Stimulated activated CD4-positive, alpha-beta T cell treated with anti-CD3 and anti-CD28 coated beads, Interleukin-1b, Interleukin-23, amount 100 ng/mL, for 48 hours (primary cell): ENCODE data around the gene TF.
"Not testable (repeated sequence)": the region's sequence is repeated elsewhere in the genome, so short reads cannot be mapped to it uniquely, and the experiment has no call there.

Experiments
- DNase-seq: peaks from one replicate; pipeline ENCODE4 v3.0.0-alpha.2; 2020

The TF gene

GRCh38 chr3:133769536-133769935 is 23.3 kb downstream of the TF start:
- DNase-seq = no peak

GRCh38 chr3:133773732-133774131 is 27.5 kb downstream of the TF start:
- DNase-seq = no peak

DNA sequence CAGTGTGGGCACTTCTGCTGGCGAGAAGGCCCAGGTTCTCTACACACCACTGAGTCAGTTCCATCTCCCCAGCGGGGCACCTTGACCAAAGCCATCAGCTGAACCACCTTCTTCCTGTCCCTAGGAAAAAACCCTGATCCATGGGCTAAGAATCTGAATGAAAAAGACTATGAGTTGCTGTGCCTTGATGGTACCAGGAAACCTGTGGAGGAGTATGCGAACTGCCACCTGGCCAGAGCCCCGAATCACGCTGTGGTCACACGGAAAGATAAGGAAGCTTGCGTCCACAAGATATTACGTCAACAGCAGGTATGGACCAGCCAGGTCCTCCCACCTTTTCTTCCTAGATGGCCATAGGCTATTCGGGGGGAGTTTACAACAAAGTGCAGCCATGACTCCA is 29.1 kb downstream of the TF start:
- DNase-seq = no peak

DNA sequence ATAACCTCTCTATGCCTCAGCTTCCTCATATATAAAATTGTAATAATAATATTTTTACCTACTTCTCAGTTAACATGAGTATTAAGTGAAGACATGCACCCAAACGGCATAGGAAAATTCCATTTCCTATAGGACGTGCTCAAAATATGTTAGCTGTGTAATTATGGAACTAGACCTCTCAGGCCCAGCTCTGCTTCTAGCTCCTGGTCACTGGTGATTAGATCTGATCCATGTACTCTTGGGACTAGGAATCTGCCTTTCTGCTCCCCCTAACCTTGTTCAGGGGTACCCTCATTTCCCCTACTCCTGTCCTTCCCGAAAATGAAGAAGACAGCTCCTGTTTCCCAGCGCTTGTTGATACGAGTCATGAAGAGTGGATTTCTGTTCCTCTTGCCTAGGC is 29.6 kb downstream of the TF start:
- no peak for DNase-seq

DNA sequence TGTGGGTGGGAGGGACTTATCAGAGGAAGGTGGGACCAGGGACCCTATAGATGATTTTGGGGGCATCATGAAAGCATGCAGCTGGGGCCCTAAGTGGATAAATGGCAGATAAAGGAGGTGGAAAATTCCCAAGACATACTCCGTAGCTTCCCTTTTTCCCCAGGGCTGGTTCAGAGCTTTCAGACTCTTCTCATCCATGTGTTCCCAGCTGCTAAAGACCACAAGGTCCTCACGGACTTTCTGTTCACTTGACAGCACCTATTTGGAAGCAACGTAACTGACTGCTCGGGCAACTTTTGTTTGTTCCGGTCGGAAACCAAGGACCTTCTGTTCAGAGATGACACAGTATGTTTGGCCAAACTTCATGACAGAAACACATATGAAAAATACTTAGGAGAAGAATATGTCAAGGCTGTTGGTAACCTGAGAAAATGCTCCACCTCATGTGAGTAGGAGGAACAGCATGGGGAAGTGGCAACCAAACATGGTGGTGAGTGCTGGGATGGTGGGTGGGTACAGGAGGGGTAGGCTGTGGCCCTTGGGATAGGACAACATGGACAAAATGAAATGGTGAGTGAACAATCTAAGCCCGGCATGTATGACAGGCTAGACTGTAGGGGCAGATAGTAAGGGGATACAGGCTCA is 30.7 kb downstream of the TF start:
- DNase-seq = no peak

GRCh38 chr3:133777807-133778568 is 31.8 kb downstream of the TF start:
- no peak for DNase-seq

DNA sequence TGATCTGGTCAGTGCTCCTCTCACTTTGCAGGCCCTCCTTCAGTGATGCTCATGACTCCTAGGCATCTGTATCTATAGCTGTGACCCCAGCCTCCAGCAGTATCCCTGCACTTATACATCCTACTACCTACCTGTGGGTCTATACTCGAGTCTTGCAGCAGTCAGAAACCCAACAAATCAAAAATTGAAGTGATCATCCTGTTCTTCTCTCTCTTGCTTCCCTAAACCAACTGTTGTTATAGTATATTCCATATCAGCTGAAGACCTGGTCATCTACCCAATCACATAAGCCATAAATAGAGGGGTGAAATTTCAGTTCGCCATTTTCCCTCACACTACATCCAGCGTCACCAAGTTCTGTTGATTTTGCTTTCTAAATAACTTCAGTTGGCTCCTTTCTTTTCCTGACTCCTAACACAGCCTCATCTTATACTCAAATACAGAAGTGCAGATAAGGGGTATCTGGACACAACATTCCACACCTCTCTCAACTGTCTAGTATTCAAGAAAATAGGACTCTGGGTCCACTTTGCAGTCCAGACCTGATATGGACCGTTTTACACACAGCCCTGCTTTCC is 33.5 kb downstream of the TF start:
- no peak for DNase-seq

DNA sequence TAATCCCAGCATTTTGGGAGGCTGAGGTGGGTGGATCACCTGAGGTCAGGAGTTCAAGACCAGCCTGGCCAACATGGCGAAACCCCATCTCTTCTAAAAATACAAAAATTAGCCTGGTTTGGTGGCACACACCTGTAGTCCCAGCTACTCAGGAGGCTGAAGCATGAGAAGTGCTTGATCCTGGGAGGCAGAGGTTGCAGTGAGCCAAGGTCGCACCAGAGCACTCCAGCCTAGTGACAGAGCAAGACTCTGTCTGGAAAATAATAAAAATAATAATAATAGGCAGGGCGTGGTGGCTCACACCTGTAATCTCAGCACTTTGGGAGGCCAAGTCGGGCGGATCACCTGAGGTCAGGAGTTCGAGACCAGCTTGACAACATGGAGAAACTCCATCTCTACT is 34.6 kb downstream of the TF start:
- DNase-seq = not testable (repeated sequence)

DNA sequence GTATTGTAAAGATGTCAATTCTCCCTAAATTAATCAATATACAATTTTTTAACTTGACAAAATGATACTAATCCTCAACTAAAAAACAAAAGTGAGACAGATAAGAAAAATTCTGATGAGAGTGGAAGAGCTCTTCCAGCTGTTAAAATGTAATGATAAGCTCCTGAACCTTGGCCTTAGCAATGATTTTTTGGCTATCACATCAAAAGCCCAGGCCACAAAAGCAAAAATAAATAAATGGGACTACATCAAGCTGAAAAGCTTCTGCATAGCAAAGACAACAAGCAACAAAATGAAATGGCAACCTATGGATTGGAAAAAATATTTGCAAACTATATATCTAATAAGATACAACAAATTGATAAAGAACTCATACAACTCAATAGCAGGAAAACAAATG is 35.4 kb downstream of the TF start:
- DNase-seq = no peak

GRCh38 chr3:133782454-133782853 is 36.3 kb downstream of the TF start:
- no peak for DNase-seq

- no peak for DNase-seq
Observed at GRCh38 chr3:133783762-133784161, 37.6 kb downstream of the TF start.

DNA sequence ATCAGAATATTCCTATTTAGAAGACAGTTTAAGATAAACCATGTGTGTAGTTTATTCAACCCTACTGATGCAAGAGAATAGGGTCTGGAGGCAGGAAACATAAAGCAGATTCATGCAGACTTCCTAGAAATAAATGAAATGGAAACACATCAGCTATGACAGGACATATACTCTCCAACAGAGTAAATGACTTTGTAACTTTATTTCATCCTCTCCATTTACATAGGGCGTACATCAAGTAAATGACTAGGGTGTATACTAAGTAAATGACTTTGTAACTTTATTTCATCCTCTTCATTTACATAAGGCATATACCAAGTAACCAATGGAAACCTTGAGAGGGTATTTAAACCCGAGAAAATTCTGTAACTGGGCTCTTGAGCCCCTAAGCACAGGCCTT is 41.8 kb downstream of the TF start:
- no peak for DNase-seq

DNA sequence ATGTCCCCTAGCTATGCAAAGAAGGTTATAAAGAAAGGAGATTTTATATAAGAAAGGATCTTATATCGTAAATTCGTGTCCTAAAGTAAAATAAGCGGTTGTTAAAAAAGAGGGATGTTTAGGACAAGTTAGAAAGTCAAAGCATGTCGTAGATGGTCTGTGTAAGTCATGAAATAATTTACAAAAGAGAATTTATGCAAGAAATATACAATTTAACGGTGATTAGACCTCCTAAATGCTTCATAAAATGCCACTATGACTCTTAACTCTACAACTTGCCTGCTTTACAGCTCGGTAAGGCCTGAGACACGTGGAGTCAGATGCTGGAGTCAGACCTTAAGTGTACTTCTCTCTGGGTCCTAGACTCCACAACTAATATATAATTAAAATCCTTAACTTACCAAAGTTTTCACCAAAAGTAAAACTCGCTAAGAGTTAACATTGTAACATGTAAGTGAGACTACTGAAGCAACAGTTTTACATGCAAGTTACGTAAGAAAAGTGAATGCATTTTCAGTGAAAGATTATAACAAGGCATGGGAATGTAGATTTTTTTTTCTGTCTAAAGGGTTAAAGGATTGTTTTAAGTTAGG is 46.1 kb downstream of the TF start:
- no peak for DNase-seq

DNA sequence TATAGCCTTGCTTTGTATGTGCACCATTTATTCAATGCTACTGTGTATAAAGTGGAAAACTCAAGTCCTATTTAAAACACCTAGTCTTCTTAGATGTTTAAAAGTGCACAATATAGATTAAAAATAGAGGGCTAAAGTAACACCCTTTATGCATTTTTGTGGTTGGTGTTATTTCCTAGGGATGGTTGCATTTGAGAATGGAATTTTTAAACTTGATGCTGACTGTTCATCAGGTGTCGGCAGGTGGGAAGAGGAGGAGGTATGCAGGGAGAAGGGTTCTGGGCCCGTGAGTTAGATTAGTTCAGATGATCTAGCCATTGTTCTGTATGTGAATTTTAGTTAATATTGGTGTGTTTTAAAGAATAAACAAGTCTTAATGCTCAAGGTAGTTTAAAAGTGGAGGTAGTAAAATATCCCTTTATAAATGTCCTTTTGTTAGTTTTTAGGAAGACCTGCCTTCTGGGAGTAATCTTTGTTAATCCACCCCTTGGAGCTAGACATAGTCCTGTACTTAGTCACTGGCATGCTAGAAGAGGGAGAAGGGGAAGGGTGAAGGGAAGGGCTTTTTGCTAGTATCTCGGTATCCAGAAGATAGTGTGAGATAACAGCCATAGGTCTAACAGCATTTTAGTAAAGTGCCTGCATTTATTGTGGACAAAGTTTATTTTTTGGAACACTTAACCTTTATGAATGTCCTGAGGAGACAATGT is 51.4 kb downstream of the TF start:
- DNase-seq = no peak

GRCh38 chr3:133799794-133800585 is 53.8 kb downstream of the TF start:
- no peak for DNase-seq

GRCh38 chr3:133803469-133803868 is 57.3 kb downstream of the TF start:
- DNase-seq = no peak

DNA sequence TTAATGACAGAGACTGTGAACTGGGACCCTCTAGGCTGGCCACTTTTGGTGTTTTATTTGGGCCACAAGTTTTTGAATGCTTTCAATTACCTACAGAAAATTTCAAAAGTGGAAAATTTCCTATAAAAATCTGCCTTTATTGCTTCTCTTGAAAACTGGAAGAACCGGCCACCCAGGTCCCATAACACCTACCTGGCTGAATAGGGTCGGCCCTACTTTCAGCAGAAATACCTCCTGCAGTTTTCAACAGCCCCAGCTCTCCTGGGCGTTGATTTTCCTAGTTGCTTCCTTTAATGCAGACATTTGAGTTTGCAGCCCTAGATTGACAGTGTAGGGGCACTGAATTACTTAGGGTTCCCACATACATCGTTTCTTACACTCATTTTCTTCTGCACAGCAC is 58.7 kb downstream of the TF start:
- DNase-seq = no peak

DNA sequence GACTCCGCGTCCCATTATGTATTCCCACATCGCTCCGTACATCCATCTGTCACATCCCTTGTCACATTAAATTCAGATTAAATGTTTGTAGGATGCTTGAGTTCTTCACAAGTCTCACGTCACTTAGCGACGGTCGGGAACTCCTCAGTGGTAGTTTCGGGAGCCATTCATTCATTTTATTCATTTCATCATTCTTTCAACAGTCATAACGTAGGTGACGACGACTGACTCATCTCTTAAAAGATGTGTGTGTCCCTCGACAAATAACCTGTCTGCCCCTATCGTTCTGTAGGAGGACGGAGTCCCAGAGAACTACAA is 59.1 kb downstream of the TF start:
- DNase-seq = no peak

DNA sequence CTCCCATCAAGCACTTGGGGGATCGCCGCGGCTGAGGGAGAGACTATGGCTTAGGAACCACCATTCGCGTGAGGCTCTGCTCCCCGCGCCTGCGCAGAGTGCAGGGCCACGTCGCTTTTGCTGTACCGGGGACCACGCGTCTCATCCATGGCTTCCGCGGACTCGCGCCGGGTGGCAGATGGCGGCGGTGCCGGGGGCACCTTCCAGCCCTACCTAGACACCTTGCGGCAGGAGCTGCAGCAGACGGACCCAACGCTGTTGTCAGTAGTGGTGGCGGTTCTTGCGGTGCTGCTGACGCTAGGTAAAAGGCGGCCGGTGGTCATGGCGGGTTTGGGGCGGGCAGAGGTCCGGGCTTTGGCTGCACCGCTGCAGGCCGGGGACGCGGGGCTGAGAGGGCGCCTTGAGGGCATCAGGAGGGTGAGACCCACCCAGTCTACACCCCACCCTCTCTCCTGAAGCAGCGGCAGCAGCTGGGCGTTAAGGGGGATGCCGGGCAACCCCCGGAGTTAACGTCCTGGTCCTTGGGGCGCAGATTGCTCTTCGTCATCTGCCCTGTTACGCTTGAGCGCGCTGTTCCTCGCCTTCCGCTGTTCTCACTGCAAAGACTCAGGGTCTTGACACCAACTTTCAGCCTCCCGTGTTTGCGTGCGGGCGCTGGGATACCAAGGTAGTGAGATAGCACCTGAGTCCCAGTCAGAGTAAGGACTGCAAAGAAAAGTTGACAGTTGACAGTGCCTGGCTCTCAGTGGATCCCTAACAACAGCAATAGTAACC is 59.7 kb downstream of the TF start, which contains the start of gene SRPRB:
Gene SRPRB, plus strand, starts transcription at position 114 of the 774 bp plus-strand sequence. Its CDS starts 34 bp downstream, at position 148.
- DNase-seq = peak; percentile 98

GRCh38 chr3:133812872-133813271 is 66.7 kb downstream of the TF start:
- DNase-seq = no peak

GRCh38 chr3:133815386-133815785 is 69.2 kb downstream of the TF start:
- DNase-seq = no peak

DNA sequence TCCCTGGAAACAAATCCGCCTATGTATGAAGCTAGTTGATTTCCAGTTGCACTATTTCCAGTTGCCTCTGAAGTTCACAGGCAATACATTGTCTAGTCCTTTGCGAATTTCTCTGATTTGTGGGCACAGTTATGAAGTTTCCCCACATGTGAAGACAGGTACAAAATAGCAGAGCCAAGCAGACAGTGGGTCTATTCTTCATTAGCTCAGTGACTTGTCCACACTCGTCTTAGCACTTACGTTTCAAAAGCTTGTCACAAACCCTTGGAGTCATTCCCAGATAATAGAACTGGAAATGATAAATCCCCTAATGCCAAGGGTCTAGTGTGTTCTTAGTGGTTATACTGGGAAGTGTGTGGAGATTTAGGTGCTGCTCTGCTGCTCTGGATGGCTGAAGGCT is 73.9 kb downstream of the TF start:
- no peak for DNase-seq
